NCI-H1930 (cell line): ENCODE results near the gene CRTC2.

Source experiments
- DNase-seq, 2 experiments: peaks; one replicate each; lab custom pipeline; 2025; lab: John Stamatoyannopoulos, UW

The CRTC2 gene

GRCh38 chr1:153976819-153977249 lies 18.4 kb upstream of the CRTC2 start:
- no peak for DNase-seq

DNA sequence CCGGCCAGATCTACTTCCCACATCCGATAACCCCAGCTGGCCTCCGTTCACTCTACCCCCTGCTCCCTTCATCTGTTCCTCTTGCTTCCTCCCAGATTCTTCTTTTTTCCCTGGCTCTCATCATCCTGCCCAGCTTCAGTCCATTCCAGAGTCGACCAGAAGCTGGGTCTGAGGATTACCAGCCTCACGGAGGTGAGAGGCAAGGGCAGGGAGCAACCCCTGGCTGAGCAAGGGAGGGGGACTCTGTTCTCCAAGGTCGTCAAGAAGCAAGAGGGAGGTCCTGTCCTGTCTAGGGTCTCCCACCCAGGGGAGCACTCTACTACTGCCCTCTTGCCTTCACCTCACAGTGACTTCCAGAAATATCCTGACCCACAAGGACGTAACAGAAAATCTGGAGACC lies 15.1 kb upstream of the CRTC2 start:
- no peak for DNase-seq

- no peak for DNase-seq
Measured at GRCh38 chr1:153973071-153973470, 14.7 kb upstream of the CRTC2 start.

DNA sequence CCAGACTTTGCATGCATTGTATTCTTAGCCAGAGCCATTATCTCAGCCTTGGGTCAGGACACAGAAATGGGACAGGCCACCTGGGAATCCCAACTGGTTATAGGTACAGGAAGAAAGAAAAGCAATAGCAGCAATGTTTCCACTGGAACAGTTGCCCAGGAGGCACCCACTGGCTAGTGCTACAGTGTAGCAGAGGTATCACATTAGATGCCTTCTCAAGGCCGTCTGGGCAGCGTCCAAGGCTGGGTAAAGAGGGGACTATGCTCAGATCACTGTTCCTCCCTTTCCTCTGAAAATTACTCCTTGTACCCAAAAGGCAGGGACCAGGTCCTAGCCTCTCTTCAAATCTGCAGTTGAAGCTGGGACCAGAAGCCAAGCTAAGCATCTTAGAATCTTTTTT lies 11.9 kb upstream of the CRTC2 start:
- no peak for DNase-seq

- no peak for DNase-seq
Measured at GRCh38 chr1:153968972-153969371, 10.6 kb upstream of the CRTC2 start.

DNA sequence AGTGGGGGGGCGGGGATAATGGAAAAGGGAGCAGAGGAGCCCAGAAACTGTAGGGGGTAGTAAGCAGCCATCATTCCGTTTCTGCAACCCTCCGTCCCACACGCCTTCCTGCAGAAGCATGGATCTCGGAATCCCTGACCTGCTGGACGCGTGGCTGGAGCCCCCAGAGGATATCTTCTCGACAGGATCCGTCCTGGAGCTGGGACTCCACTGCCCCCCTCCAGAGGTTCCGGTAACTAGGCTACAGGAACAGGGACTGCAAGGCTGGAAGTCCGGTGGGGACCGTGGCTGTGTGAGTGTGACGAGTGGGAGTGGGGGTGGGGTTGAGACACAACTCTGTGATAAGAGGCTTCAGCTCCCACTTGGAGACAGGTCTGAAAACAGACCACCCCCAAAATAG lies 10.0 kb upstream of the CRTC2 start:
- DNase-seq: no peak

- no peak for DNase-seq
Measured at GRCh38 chr1:153968000-153968363, 9.6 kb upstream of the CRTC2 start.

- DNase-seq: peak; percentile 96
Measured at GRCh38 chr1:153967107-153967999, 8.9 kb upstream of the CRTC2 start, which contains the start of gene CREB3L4. Gene CREB3L4, plus strand, starts transcription at chr1:153967902. Its CDS starts 624 bp downstream, at chr1:153968526.

GRCh38 chr1:153963850-153964331 lies 5.5 kb upstream of the CRTC2 start:
- DNase-seq: no peak

GRCh38 chr1:153963030-153963849 lies 4.8 kb upstream of the CRTC2 start, which contains the start of gene SLC39A1:
Gene SLC39A1, minus strand, starts transcription at chr1:153963537. Its CDS starts 822 bp downstream, at chr1:153962715.
- DNase-seq: peak; percentile 96

GRCh38 chr1:153962088-153963029 lies 3.9 kb upstream of the CRTC2 start:
- no peak for DNase-seq

DNA sequence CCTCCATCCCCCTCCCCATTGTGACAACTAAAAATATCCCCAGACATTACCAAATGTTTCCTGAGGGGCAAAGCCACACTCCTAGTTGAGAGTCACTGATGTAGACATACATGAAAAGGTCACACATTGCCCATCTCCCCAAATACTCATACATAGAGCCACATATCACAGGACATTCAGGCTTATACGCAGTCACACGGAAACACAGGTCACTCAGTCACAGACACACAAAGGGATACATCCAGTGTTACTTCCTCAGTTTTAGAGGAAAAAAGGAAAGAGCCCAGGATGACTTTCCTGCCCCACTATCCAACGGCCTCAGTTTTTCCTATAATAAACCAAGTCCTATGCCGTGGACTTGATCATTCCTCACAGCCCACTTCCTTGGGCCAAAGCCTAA lies 3.0 kb upstream of the CRTC2 start:
- DNase-seq: no peak

DNA sequence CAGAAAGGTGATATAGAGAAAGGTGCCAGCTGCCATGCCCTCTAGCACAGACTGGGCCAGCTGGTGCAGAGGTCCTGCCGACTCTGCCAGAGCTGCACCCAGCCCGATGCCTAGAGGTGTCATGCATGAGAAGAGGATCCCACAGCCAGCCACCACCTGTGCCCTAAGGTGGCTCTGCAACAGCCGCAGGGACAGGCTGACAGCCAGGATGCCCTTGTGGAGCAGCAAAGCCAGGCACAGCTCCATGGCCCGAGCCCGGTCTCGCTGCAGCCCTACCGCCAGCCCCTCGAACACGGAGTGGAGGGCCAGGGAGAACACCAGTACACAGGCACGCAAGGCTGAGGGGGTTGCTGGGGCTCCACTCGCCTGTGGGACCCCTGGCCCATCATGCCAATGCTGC lies 1.8 kb upstream of the CRTC2 start:
- DNase-seq: no peak

GRCh38 chr1:153959454-153959853 lies 1.0 kb upstream of the CRTC2 start:
- no peak for DNase-seq

DNA sequence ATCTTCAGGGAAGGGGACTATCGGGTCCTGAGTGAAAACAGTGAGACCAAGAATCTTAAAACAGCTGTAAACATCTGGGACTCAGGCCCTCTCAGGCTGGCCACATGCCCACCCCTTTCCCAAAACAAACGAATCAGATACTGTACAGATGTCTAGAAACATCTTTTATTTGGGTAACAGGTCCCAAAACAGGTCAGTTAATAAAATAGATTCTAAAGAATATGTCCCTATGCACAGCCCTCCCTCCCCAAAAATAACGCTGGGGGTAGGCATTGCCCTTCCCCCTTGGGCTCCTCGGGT lies 499 bp upstream of the CRTC2 start:
- DNase-seq: no peak

GRCh38 chr1:153957744-153958110 lies 685 bp downstream of the CRTC2 start:
- DNase-seq: no peak

- DNase-seq: no peak
Measured at GRCh38 chr1:153956997-153957715, 1.3 kb downstream of the CRTC2 start.

DNA sequence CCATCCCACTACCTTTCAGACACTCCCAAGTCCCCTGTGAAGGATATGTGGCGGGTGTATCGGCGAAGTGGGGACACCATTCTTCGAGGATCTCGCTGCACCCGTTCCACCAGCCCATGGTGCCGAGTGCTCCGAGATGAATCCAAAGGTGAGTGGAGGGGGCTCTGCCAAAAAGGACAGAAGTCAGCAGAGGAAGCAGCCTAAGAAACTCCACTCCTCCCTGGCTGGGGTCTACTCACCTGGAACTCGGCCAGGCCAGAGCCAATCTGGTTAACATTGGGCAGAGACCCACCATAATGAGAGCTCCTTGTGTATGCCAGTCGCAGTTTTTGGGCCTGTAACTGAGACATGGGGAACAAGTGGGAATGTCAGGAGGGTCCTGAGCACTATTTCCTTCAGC lies 3.6 kb downstream of the CRTC2 start:
- no peak for DNase-seq

- DNase-seq: no peak
Measured at GRCh38 chr1:153953859-153954365, 4.5 kb downstream of the CRTC2 start.

GRCh38 chr1:153951801-153952200 lies 6.6 kb downstream of the CRTC2 start:
- no peak for DNase-seq

DNA sequence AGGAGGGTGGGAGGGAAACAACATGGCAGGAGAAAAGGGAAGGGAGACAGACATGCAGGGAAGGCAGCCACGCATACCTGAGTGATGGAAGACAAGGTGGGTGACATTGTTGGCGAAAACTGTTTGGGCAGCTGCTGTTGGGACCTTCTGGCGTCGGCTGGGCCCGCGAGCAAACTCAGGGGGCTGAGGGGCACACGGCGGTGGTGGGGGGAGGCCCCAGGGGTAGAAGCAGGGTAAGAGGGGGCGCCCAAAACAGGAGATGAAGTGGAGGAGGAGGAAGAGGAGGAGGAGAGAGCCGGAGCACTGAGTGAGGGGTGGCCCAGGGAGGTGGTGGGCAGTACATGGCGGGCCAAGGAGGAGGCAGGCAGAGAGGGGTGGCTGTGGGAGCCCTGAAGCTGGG lies 7.2 kb downstream of the CRTC2 start:
- DNase-seq: no peak
